GM12878 (cell line): ENCODE measurements around the gene HEXIM1. TPM values are rescaled to one million over a fixed set of nuclear protein-coding genes. Genes with fewer than 3 reads are reported as not detected.
A peak's percentile ranks its signal among the peaks of the same experiment; 100 is the strongest.

Source experiments
- ASH2L ChIP-seq: fragments of 300-600, 200-600 bp; sonication (generic); IDR thresholded peaks from 2 replicates; pipeline ENCODE4 v1.6.1; 2017; ENCODE audit warnings: low read depth, mild to moderate bottlenecking, borderline replicate concordance
- CBX5 ChIP-seq: sonication (generic); IDR thresholded peaks from 2 replicates; pipeline ENCODE4 v1.6.1; 2016; ENCODE audit warnings: low read depth, moderate library complexity, mild to moderate bottlenecking, inconsistent platforms
- CEBPZ ChIP-seq: fragments of 150-350 bp; IDR thresholded peaks from 2 replicates; pipeline ENCODE4 v1.6.1; 2016; ENCODE audit warnings: low read depth, low read length
- CHD1 ChIP-seq: IDR thresholded peaks from 2 replicates; pipeline ENCODE4 v1.6.1; 2012; ENCODE audit warnings: low read depth, low read length, improper control_type of control experiment
- EP300 ChIP-seq, 2 experiments: fragments of 150-350 bp in 1 of 2; IDR thresholded peaks; 2 replicates each; pipeline ENCODE4 v1.6.1; 2011 to 2012; ENCODE audit warnings: low read depth in 2 of 2, low read length in 2 of 2, borderline replicate concordance in 1 of 2, improper control_type of control experiment in 1 of 2, inconsistent platforms in 1 of 2; ENCODE audit not compliant: control insufficient read depth in 1 of 2
- FOS ChIP-seq: IDR thresholded peaks from 3 replicates; pipeline ENCODE4 v1.6.1; 2011; ENCODE audit warnings: borderline replicate concordance; ENCODE audit not compliant: insufficient read length; ENCODE audit errors: extremely low read depth
- FOXK2 ChIP-seq: fragments of 450-650 bp; IDR thresholded peaks from 2 replicates; pipeline ENCODE4 v1.6.1; 2017; ENCODE audit warnings: mild to moderate bottlenecking, moderate library complexity
- GATAD2B ChIP-seq: fragments of 450-650 bp; conservative IDR thresholded peaks from 2 replicates; pipeline ENCODE4 v1.6.1; 2017; ENCODE audit warnings: low read depth, mild to moderate bottlenecking, moderate library complexity
- IKZF2 ChIP-seq, 2 experiments: fragments of 450-650 bp; IDR thresholded peaks; 2 replicates each; pipeline ENCODE4 v1.6.1; 2017; ENCODE audit warnings: mild to moderate bottlenecking in 2 of 2, moderate library complexity in 2 of 2
- KLF5 ChIP-seq: fragments of 450-650 bp; IDR thresholded peaks from 2 replicates; pipeline ENCODE4 v1.6.1; 2014; ENCODE audit warnings: mild to moderate bottlenecking; ENCODE audit not compliant: partially characterized antibody
- MTA2 ChIP-seq: fragments of 450-650 bp; IDR thresholded peaks from 2 replicates; pipeline ENCODE4 v1.6.1; 2016; ENCODE audit warnings: low read depth, mild to moderate bottlenecking, moderate library complexity
- NFYA ChIP-seq: IDR thresholded peaks from 2 replicates; pipeline ENCODE4 v1.6.1; 2011; ENCODE audit warnings: low read depth, mild to moderate bottlenecking, low read length, improper control_type of control experiment, borderline replicate concordance
- NFYB ChIP-seq: IDR thresholded peaks from 2 replicates; pipeline ENCODE4 v1.6.1; 2011; ENCODE audit warnings: low read depth, mild to moderate bottlenecking, low read length, improper control_type of control experiment, moderate library complexity; ENCODE audit not compliant: insufficient read depth
- NRF1 ChIP-seq: conservative IDR thresholded peaks from 2 replicates; pipeline ENCODE4 v1.6.1; 2011; ENCODE audit warnings: mild to moderate bottlenecking, low read depth, low read length, improper control_type of control experiment
- POU2F2 ChIP-seq: IDR thresholded peaks from 3 replicates; pipeline ENCODE4 v1.6.1; 2011; ENCODE audit warnings: low read depth, mild to moderate bottlenecking, low read length, borderline replicate concordance
- RFX5 ChIP-seq: IDR thresholded peaks from 2 replicates; pipeline ENCODE4 v1.6.1; 2011; ENCODE audit warnings: low read depth, low read length, improper control_type of control experiment
- SP1 ChIP-seq: IDR thresholded peaks from one replicate; pipeline ENCODE4 v1.6.1; 2011; ENCODE audit warnings: low read depth, low read length
- SRF ChIP-seq, 2 experiments: IDR thresholded peaks; 2 replicates each; pipeline ENCODE4 v1.6.1; 2011; ENCODE audit warnings: low read depth in 2 of 2, low read length in 2 of 2, mild to moderate bottlenecking in 1 of 2, moderate library complexity in 1 of 2
- TAF1 ChIP-seq: IDR thresholded peaks from 2 replicates; pipeline ENCODE4 v1.6.1; 2011; ENCODE audit warnings: mild to moderate bottlenecking, low read depth, low read length, borderline replicate concordance
- ZBTB40 ChIP-seq: fragments of 450-650 bp; IDR thresholded peaks from 2 replicates; pipeline ENCODE4 v1.6.1; 2016; ENCODE audit warnings: mild to moderate bottlenecking, moderate library complexity, borderline replicate concordance
- ZSCAN29 ChIP-seq: fragments of 450-650 bp; IDR thresholded peaks from 2 replicates; pipeline ENCODE4 v1.6.1; 2017; ENCODE audit warnings: mild to moderate bottlenecking, moderate library complexity
- polyA plus RNA-seq, 11 experiments: library from polyadenylated mRNA; depleted of rRNA in 4 of 11; unstranded in 6 of 11; stranded (reverse) in 5 of 11; fragments of >200 nt; fragmentation: Nextera tagmentation in 4 of 11; fragmentation: Illumina TruSeq in 1 of 11; extraction: Ambion mirVana in 4 of 11; extraction: Trizol in 1 of 11; gene quantifications; 1 replicate in 1 of 11; 2 replicates in 10 of 11; pipeline versions ENCODE4 v1.2.1 to v1.2.3, GENCODE V29; 2011 to 2016; ENCODE audit warnings: inconsistent platforms in 2 of 11, missing spikeins in 2 of 11, low read depth in 1 of 11
- total RNA-seq, 4 experiments: library from RNA; depleted of rRNA in 3 of 4; stranded (reverse); fragments of >200 nt in 3 of 4; fragmentation: Illumina TruSeq in 1 of 4; extraction: Trizol in 1 of 4; gene quantifications; 2 replicates each; pipeline versions ENCODE4 v1.2.1 to v1.2.3, GENCODE V29; 2013 to 2021

The HEXIM1 gene
- total and polyA plus RNA-seq, 10 of the 15 experiments (the other 5 are each of a cell fraction or from before 2014, with no cell fraction given) = 1.9 to 24.1 (median 9.0) TPM

GRCh38 chr17:45161288-45162024, 13.2 kb downstream of the HEXIM1 start, which contains the start of gene HEXIM2 (continued):
- no peak for TF ChIP-seq CEBPZ
- TF ChIP-seq NFYA = peak; percentile 53
- TF ChIP-seq NRF1 = peak; percentile 92
- peak; percentile 52 for TF ChIP-seq FOS
- peak; percentile 89; the same call in 2 of the 3 replicates for TF ChIP-seq POU2F2
- TF ChIP-seq SRF (IDR thresholded peaks at IDR 0.05; ENCODE audit: low read depth in 2 of 2, low read length in 2 of 2) = 0 out of 4 replicates have a peak, but pooled peaks of 1 of the 2 experiments have one; percentile 17
- TF ChIP-seq IKZF2 (IDR thresholded peaks at IDR 0.05) = 0 out of 4 replicates have a peak, but pooled peaks of 1 of the 2 experiments have one; percentile 25
- peak; percentile 94 for TF ChIP-seq SP1
- TF ChIP-seq EP300 (IDR thresholded peaks at IDR 0.05; ENCODE audit: borderline replicate concordance in 1 of 2, control insufficient read depth in 1 of 2, low read depth in 2 of 2, low read length in 2 of 2) = peak in 1 of 2 experiments; percentile 69; a peak in 2 of 4 replicates
- TF ChIP-seq RFX5 = 0 out of 2 replicates have a peak, but pooled peaks have one; percentile 13
- peak; percentile 88 for TF ChIP-seq FOXK2
- peak; percentile 68; the same call in 1 of the 2 replicates for TF ChIP-seq CBX5
- peak; percentile 91 for TF ChIP-seq KLF5
- TF ChIP-seq CHD1 = peak; percentile 89; the same call in 1 of the 2 replicates
- TF ChIP-seq NFYB = peak; percentile 98
- no peak for TF ChIP-seq ASH2L
- TF ChIP-seq ZBTB40 = peak; percentile 71; the same call in 1 of the 2 replicates
- 0 out of 2 replicates have a peak, but pooled peaks have one; percentile 5 for TF ChIP-seq MTA2
- TF ChIP-seq GATAD2B = peak; percentile 82
- 0 out of 2 replicates have a peak, but pooled peaks have one; percentile 26 for TF ChIP-seq ZSCAN29
- peak; percentile 99 for TF ChIP-seq TAF1
